A549 (cell line): ENCODE data around the gene ZDHHC17.

Source experiments
- EP300 ChIP-seq, 2 experiments: fragments of >200 bp; sonication (Bioruptor Twin); formaldehyde crosslinking; IDR thresholded peaks; 2 replicates in 1 of 2; 3 replicates in 1 of 2; pipeline ENCODE4 v1.6.1; 2016 to 2017
- ESRRA ChIP-seq: fragments of 150-350 bp; IDR thresholded peaks from 2 replicates; pipeline ENCODE4 v1.6.1; 2014; ENCODE audit warnings: mild to moderate bottlenecking, low read length, borderline replicate concordance
- JUN ChIP-seq, 2 experiments: fragments of >200 bp; sonication (Bioruptor Twin); formaldehyde crosslinking; IDR thresholded peaks; 2 replicates in 1 of 2; 3 replicates in 1 of 2; pipeline ENCODE4 v1.6.1; 2016 to 2017
- NR3C1 ChIP-seq: fragments of >200 bp; sonication (Bioruptor Twin); formaldehyde crosslinking; IDR thresholded peaks from 3 replicates; pipeline ENCODE4 v1.6.1; 2017
- PHF8 ChIP-seq: fragments of 200-600 bp; sonication (generic); IDR thresholded peaks from 2 replicates; pipeline ENCODE4 v1.6.1; 2016; ENCODE audit warnings: low read depth, mild to moderate bottlenecking, antibody characterized with exemption, moderate library complexity, borderline replicate concordance
- POLR2A ChIP-seq: IDR thresholded peaks from 2 replicates; pipeline ENCODE4 v1.6.1; 2012; ENCODE audit warnings: mild to moderate bottlenecking, low read length
- TF ChIP-seq, protein P1 (sequence below): fragments of >200 bp; sonication (Bioruptor Twin); formaldehyde crosslinking; IDR thresholded peaks from 3 replicates; pipeline ENCODE4 v1.5.1; 2016
- TF ChIP-seq, protein P2 (sequence below): IDR thresholded peaks from 2 replicates; pipeline ENCODE4 v1.6.1; 2012

DNA sequence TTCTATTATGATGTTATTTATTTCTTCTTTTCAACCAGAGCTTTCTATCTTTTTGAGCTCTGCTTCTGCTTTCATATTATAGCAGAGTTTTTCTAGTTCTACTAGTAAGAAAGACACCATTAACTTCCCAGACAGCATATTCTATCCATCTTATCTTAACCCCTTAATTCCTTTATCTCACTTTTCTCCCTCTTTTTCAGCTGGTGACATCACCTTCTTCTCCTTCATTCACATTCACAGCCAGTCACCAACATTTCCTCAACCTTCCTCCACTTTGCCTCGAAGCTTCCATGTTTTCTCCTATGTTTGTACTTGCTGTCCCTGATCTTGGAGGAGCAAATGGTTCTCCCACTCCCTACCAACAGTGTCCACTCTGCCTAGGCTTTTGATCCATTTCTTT is 118.5 kb downstream of the ZDHHC17 start:
- TF ChIP-seq POLR2A (no peak), JUN (IDR thresholded peaks at IDR 0.05) (no peak), NR3C1 (no peak), PHF8 (no peak), ESRRA (no peak), EP300 (IDR thresholded peaks at IDR 0.05) (no peak)
- TF ChIP-seq, protein P1, sequence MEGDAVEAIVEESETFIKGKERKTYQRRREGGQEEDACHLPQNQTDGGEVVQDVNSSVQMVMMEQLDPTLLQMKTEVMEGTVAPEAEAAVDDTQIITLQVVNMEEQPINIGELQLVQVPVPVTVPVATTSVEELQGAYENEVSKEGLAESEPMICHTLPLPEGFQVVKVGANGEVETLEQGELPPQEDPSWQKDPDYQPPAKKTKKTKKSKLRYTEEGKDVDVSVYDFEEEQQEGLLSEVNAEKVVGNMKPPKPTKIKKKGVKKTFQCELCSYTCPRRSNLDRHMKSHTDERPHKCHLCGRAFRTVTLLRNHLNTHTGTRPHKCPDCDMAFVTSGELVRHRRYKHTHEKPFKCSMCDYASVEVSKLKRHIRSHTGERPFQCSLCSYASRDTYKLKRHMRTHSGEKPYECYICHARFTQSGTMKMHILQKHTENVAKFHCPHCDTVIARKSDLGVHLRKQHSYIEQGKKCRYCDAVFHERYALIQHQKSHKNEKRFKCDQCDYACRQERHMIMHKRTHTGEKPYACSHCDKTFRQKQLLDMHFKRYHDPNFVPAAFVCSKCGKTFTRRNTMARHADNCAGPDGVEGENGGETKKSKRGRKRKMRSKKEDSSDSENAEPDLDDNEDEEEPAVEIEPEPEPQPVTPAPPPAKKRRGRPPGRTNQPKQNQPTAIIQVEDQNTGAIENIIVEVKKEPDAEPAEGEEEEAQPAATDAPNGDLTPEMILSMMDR: no peak
- TF ChIP-seq, protein P2, sequence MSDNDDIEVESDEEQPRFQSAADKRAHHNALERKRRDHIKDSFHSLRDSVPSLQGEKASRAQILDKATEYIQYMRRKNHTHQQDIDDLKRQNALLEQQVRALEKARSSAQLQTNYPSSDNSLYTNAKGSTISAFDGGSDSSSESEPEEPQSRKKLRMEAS: no peak
